NCI-H1694 (cell line): ENCODE measurements around the gene PCDHGB4.
"Not testable (repeated sequence)": the region's sequence is repeated elsewhere in the genome, so short reads cannot be mapped to it uniquely, and the experiment has no call there.

Source experiments
- DNase-seq: peaks from one replicate; lab custom pipeline; 2025; lab: John Stamatoyannopoulos, UW

Gene PCDHGB4

DNA sequence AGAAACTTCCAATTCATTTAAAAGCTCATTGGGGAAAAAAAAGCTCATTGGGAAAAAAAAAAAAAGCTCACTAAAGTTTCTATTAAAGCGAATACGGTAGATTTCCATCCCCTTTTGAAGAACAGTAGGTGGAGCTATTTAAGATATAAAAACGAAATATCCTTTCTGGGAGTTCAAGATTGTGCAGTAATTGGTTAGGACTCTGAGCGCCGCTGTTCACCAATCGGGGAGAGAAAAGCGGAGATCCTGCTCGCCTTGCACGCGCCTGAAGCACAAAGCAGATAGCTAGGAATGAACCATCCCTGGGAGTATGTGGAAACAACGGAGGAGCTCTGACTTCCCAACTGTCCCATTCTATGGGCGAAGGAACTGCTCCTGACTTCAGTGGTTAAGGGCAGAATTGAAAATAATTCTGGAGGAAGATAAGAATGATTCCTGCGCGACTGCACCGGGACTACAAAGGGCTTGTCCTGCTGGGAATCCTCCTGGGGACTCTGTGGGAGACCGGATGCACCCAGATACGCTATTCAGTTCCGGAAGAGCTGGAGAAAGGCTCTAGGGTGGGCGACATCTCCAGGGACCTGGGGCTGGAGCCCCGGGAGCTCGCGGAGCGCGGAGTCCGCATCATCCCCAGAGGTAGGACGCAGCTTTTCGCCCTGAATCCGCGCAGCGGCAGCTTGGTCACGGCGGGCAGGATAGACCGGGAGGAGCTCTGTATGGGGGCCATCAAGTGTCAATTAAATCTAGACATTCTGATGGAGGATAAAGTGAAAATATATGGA is 43.0 kb downstream of the PCDHGB4 start, which contains the start of gene PCDHGA12:
Gene PCDHGA12, plus strand, starts transcription at position 176 of the 782 bp plus-strand sequence. Its CDS starts 253 bp downstream, at position 429.
- DNase-seq, result no peak

DNA sequence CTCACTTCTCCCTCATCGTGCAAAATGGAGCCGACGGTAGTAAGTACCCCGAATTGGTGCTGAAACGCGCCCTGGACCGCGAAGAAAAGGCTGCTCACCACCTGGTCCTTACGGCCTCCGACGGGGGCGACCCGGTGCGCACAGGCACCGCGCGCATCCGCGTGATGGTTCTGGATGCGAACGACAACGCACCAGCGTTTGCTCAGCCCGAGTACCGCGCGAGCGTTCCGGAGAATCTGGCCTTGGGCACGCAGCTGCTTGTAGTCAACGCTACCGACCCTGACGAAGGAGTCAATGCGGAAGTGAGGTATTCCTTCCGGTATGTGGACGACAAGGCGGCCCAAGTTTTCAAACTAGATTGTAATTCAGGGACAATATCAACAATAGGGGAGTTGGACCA is 43.8 kb downstream of the PCDHGB4 start:
- DNase-seq, result no peak

DNA sequence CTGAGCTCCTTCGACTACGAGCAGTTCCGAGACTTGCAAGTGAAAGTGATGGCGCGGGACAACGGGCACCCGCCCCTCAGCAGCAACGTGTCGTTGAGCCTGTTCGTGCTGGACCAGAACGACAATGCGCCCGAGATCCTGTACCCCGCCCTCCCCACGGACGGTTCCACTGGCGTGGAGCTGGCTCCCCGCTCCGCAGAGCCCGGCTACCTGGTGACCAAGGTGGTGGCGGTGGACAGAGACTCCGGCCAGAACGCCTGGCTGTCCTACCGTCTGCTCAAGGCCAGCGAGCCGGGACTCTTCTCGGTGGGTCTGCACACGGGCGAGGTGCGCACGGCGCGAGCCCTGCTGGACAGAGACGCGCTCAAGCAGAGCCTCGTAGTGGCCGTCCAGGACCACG is 44.8 kb downstream of the PCDHGB4 start:
- not testable (repeated sequence) for DNase-seq

DNA sequence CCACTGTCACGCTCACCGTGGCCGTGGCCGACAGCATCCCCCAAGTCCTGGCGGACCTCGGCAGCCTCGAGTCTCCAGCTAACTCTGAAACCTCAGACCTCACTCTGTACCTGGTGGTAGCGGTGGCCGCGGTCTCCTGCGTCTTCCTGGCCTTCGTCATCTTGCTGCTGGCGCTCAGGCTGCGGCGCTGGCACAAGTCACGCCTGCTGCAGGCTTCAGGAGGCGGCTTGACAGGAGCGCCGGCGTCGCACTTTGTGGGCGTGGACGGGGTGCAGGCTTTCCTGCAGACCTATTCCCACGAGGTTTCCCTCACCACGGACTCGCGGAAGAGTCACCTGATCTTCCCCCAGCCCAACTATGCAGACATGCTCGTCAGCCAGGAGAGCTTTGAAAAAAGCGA is 45.2 kb downstream of the PCDHGB4 start:
- not testable (repeated sequence) for DNase-seq

DNA sequence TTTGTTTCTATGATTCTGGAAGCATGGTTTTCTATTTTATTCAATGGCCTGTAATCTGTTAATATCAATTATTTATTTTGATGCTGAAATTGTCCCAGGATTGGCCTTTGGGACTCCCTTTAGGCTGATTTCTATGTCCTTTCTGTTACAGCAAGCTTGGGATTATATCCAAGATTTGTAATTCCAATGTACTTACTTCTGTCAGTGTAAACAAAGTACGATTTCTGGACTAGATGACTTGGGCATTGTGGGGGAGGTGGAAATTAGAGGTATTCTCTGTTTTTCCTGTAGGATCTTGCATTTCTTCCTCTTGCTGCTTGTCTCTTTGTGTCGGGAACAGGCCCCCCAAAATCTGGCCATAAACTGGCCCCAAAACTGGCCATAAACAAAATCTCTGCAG is 46.5 kb downstream of the PCDHGB4 start:
- no peak for DNase-seq

DNA sequence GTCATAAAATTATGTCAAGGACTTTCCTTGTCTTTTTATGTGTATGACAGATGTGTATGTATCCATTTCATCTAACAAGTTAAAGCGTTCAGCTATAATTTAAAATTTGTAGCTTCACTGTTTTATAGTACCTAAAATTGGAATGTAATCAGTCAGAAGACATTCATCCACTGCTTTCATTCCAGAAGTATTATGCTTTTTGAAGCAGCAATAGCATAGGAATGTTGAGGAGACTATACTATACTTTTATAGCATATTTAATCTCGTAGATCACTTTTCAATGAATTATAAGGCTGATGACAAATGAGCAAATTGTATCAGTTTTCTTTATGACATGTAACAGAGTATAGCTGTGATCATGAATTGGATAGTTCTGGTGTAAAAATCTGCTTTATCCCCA is 49.7 kb downstream of the PCDHGB4 start:
- no peak for DNase-seq

DNA sequence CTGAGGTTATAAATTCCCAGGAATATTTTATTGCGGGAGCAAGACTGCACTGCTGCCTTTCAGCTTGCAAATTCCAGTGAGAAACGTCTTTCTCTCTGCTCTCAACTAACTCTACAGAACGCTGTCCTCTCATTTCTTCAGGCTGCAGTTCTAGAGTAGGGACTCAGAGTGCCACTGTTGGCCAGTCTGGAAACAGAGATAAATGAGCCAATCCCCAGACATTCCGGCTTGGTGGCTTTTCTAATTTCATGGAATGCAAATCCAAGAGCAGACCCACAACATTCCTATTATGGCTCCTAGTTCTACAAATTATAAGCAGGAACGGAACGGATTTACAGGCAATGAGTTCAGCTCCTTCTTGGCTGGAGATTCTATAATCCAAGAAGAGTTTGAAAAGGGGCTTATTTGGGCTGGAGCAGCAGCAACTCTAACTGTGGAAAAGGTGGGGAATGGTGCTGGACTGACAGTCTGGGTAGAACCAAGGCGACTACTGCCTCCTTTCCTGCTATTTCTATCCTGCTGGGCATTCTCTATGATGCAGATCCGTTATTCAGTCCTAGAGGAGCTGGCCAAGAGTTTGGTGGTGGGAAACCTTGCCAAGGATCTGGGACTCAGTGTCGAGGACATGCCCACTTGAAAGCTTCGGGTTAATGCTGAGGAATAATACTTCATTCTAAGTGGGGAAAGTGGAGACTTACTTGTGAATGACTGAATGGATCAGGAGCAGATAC is 52.1 kb downstream of the PCDHGB4 start:
- no peak for DNase-seq
